Measurements from ENCODE around the gene TM7SF2.

Gene TM7SF2

DNA sequence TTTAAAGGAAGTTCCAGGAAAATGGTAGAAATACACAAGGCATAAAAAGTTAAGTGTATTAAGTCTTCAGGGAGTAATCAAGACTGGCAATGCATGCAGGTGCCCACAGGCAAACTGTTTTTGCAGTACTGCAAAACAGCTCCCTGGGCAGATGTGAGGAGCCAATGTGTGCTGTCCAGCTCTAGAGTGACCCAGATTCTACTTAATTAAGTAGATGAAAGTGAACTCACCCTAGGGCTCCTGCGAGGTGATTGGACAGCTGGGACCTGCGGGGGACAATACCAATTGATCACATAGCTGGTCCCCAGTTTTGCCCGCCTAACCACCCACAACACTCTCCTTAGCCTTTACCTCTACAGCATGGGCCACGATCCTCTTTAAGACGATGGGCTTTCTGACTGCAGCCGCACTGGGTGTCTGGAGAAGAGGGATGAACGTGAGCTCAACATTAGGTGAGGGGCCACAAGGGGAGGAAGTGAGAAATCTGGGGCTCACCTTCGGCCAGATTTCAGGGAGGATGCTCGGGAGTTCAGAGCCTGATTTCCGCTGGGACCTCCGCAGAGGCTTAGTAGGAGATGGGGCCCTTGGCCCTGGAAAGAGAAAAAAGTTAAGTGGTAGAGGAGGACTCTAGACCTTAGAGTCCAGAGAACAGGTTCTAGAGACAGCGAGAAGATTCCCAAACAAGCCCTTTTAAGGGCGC is 28.4 kb upstream of the TM7SF2 start:
- H3K9me3 Mint-ChIP-seq: no peaks in the 10 kb centered on the region
- peaks cover 42% of the 10 kb centered on the region for H3K36me3 Mint-ChIP-seq (ENCODE audit: insufficient read depth)
- no peak for DNase-seq
- H3K4me1 Mint-ChIP-seq (ENCODE audit: low read depth in 2 of 2): peaks cover 14 to 23% of the 10 kb centered on the region in 2 donors
- H3K27ac Mint-ChIP-seq: peak overlapping the region; percentile 98 to 99
- no peak for ATAC-seq (replicated peaks)
- H3K27me3 Mint-ChIP-seq: no peaks in the 10 kb centered on the region
- peak overlapping the region; percentile 92 to 96 for H3K4me3 Mint-ChIP-seq

DNA sequence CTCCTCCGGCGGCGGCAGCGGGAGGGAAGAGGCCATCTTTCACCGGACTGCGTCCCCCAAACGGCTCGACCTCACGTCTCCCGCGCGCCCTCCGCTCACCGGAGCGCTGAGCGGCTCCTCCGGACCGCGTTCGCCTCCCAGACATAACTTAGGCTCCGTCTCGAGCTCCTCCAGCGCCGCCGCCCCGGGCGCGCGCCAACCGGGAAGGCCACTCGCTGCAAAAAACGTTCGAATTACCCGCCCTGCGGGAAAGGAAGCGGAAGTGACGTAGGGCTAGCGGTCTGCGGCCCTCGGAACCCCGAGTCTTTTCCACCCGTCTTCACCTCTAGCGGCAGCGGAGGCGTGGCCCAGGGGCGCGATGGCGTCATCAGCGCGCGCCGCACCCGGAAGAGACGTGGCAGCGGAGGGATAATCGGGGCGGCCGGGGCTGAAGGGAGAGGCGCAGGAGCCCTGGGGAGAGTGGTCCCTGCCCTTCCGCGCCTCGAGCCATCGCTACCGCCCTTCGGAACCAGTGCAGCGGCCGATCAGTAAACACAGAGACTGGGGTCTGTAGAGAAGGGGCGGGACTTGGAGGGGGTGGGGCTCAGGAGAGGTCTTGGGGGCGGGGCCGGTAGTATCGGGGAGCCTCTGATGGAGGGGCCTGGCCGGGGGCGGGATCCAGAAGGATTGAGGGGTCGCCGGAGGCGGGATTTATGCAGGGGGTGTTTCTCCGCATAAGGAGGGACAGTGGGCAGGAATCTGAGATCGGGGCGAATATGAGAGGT is 27.7 kb upstream of the TM7SF2 start, which contains the start of the genes CDCA5 and ZFPL1:
Gene CDCA5, minus strand, starts transcription at position 207 of the 764 bp plus-strand sequence. Its CDS starts 62 bp downstream, at position 145.
Gene ZFPL1, plus strand, starts transcription at position 389 of the 764 bp plus-strand sequence. CDS start 477 bp downstream, outside the sequence.
- Mint-ChIP-seq H3K27ac (peak within 1 kb of the TSS; percentile 98 to 99), H3K4me1 (ENCODE audit: low read depth in 2 of 2) (peaks cover 14 to 23% of the 10 kb centered on the region in 2 donors), H3K27me3 (no peaks in the 10 kb centered on the region), H3K9me3 (no peaks in the 10 kb centered on the region), H3K36me3 (ENCODE audit: insufficient read depth) (peaks cover 45% of the 10 kb centered on the region), H3K4me3 (peak within 1 kb of the TSS; percentile 92 to 96)
- DNase-seq (peak; percentile 96 to 98 (median 97)), ATAC-seq (replicated peaks) (peak; percentile 94)

DNA sequence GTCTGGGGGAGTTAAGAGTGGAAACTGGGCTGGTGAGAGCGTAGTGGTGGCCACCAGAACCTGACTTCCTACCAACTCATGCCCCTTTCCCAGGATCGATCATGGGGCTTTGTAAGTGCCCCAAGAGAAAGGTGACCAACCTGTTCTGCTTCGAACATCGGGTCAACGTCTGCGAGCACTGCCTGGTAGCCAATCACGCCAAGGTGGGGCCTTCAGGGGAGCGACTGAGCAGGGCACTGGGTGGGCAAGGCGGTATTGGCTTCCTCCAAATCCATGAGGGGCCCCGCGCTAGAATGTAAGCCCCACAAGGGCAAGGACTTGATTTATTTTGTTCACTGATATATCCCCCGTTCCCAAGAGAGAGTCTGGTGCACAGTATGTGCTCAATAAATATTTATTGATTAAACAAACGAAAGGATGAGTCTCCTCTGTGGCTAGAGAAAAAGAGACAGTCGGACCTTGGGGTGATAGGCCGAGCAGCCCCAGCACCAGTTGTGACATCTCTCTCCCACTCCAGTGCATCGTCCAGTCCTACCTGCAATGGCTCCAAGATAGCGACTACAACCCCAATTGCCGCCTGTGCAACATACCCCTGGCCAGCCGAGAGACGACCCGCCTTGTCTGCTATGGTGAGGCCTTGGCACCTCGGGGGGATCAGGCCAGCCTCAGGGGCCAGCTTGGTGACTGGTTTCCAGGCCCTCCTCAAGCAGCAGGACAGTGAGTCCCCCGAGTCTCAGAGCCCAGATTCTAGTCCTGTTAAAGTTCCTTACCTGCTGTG is 26.9 kb upstream of the TM7SF2 start:
- Mint-ChIP-seq H3K36me3 (ENCODE audit: insufficient read depth) (peaks cover 45% of the 10 kb centered on the region), H3K27ac (peak overlapping the region; percentile 98 to 99), H3K27me3 (no peaks in the 10 kb centered on the region), H3K9me3 (no peaks in the 10 kb centered on the region), H3K4me3 (peak overlapping the region; percentile 92 to 96), H3K4me1 (ENCODE audit: low read depth in 2 of 2) (peaks cover 14 to 23% of the 10 kb centered on the region in 2 donors)
- no peak for ATAC-seq (replicated peaks)
- no peak for DNase-seq

DNA sequence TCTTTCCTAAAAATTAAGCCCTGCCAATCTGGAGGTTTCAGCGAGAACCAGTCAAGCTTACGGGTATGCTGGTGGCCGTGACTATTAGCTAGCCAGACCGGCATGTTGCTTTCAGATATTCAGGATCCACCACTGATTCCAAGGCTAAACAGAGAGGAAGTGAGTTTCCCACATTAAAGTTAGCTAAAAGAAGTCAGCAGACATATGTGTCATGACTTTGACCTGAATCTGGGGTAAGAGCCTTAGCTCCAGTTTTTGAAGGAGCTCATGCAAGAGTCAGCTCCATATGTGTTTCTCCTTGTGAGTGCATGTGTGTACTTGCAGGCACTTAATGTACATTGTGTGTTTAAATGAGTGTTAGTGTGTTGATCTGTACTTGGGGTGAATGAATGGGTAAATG is 26.2 kb upstream of the TM7SF2 start:
- Mint-ChIP-seq H3K27me3 (no peaks in the 10 kb centered on the region), H3K27ac (peak overlapping the region; percentile 98 to 99), H3K9me3 (no peaks in the 10 kb centered on the region), H3K36me3 (ENCODE audit: insufficient read depth) (peaks cover 48% of the 10 kb centered on the region), H3K4me3 (peak overlapping the region; percentile 92 to 96), H3K4me1 (ENCODE audit: low read depth in 2 of 2) (peaks cover 14 to 23% of the 10 kb centered on the region in 2 donors)
- no peak for ATAC-seq (replicated peaks)
- no peak for DNase-seq

DNA sequence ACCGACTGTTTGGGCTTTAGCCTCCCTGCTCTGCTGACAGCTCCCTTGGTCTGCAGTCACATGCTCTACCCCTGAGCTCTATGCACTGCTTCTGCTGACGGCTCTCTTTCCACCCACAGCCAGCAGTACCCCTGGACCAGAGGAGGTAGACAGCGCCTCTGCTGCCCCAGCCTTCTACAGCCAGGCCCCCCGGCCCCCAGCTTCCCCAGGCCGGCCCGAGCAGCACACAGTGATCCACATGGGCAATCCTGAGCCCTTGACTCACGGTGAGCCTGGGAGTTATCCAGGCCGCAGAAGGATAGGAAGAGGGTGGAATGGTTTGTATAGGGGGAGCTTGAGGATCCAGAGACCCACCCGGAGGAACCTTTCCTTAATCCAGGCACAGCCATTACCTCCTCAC is 24.9 kb upstream of the TM7SF2 start:
- H3K4me1 Mint-ChIP-seq (ENCODE audit: low read depth in 2 of 2): peaks cover 14 to 23% of the 10 kb centered on the region in 2 donors
- H3K36me3 Mint-ChIP-seq (ENCODE audit: insufficient read depth): peaks cover 48% of the 10 kb centered on the region
- no peak overlapping the region for H3K4me3 Mint-ChIP-seq
- DNase-seq (no peak), ATAC-seq (replicated peaks) (no peak)
- H3K27me3 Mint-ChIP-seq: no peaks in the 10 kb centered on the region
- H3K9me3 Mint-ChIP-seq: no peaks in the 10 kb centered on the region
- no peak overlapping the region for H3K27ac Mint-ChIP-seq

DNA sequence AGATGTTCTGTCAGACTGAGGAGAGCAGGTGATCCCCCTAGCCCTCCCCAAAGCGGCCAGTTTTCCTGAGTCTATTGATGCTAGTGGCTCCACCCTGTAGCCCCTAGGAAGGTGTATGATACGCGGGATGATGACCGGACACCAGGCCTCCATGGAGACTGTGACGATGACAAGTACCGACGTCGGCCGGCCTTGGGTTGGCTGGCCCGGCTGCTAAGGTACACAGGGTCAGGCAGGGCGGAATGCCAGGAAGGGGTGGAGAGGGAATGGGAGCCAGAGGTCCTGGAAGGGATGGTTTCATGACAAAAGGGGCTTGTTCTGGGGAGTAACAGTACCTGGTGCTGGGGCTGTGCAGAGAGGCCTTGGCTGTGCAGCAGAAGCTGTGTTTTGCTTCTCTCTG is 24.5 kb upstream of the TM7SF2 start:
- Mint-ChIP-seq H3K27me3 (no peaks in the 10 kb centered on the region), H3K27ac (no peak overlapping the region), H3K4me3 (no peak overlapping the region), H3K36me3 (ENCODE audit: insufficient read depth) (peaks cover 48% of the 10 kb centered on the region), H3K4me1 (ENCODE audit: low read depth in 2 of 2) (peaks cover 14 to 23% of the 10 kb centered on the region in 2 donors), H3K9me3 (no peaks in the 10 kb centered on the region)
- DNase-seq: no peak
- ATAC-seq (replicated peaks): no peak

DNA sequence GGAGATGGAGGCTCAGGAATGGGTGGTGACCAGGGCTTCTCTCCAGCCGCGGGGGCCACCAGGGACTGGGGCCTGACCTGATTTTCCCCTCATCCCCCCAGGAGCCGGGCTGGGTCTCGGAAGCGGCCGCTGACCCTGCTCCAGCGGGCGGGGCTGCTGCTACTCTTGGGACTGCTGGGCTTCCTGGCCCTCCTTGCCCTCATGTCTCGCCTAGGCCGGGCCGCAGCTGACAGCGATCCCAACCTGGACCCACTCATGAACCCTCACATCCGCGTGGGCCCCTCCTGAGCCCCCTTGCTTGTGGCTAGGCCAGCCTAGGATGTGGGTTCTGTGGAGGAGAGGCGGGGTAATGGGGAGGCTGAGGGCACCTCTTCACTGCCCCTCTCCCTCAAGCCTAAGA is 23.8 kb upstream of the TM7SF2 start:
- Mint-ChIP-seq H3K27me3 (no peaks in the 10 kb centered on the region), H3K27ac (peak overlapping the region in 1 of 2 donors; percentile 38), H3K4me1 (ENCODE audit: low read depth in 2 of 2) (peaks cover 14 to 23% of the 10 kb centered on the region in 2 donors), H3K36me3 (ENCODE audit: insufficient read depth) (peaks cover 48% of the 10 kb centered on the region), H3K9me3 (no peaks in the 10 kb centered on the region), H3K4me3 (no peak overlapping the region)
- no peak for ATAC-seq (replicated peaks)
- no peak for DNase-seq

DNA sequence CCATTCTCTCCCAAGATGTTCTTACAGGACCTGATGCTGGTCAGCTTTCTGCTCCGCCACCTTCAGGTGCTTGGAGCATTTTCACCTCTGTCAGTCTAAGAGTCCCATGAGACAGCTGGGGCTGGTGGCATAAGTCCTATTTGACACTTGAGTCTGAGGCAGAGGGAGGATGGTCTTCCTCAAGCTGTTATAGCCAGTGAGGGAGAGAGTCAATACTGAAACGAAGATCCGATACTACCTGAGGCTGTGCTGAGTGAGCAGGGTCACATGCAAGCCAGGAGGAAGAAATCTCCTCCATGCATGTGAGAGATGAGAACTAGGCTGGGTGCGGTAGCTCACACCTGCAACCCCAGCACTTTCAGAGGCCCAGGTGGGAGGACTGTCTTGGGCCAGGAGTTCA is 22.1 kb upstream of the TM7SF2 start:
- H3K4me3 Mint-ChIP-seq: no peak overlapping the region
- no peak overlapping the region for H3K27ac Mint-ChIP-seq
- H3K4me1 Mint-ChIP-seq (ENCODE audit: low read depth in 2 of 2): peaks cover 8 to 9% of the 10 kb centered on the region in 2 donors
- no peaks in the 10 kb centered on the region for H3K9me3 Mint-ChIP-seq
- H3K36me3 Mint-ChIP-seq (ENCODE audit: insufficient read depth): peaks cover 30% of the 10 kb centered on the region
- ATAC-seq (replicated peaks) (no peak), DNase-seq (no peak)
- no peaks in the 10 kb centered on the region for H3K27me3 Mint-ChIP-seq

DNA sequence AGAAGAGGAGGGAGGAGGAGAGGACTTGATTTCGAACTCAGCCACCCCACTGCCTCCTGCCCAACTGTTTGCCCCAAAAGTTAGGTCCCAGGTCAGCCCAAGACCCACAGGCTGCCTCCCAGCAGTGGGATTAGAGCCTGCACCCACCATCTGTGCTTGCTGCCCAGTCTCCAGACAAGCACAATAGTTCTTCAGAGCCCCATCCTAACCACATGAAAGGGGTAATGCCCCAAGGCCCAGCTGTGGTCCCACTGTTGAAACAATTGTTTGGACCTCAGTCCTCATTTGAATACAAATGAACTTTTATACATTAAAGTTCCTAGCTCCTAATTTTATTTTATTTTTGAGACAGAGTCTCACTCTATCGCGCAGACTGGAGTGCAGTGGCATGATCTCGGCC is 21.0 kb upstream of the TM7SF2 start:
- Mint-ChIP-seq H3K4me1 (ENCODE audit: low read depth in 2 of 2) (peaks cover 3 to 4% of the 10 kb centered on the region in 2 donors), H3K27ac (no peak overlapping the region), H3K9me3 (no peaks in the 10 kb centered on the region), H3K4me3 (no peak overlapping the region), H3K36me3 (ENCODE audit: insufficient read depth) (peaks cover 21% of the 10 kb centered on the region), H3K27me3 (no peaks in the 10 kb centered on the region)
- DNase-seq: no peak
- no peak for ATAC-seq (replicated peaks)

DNA sequence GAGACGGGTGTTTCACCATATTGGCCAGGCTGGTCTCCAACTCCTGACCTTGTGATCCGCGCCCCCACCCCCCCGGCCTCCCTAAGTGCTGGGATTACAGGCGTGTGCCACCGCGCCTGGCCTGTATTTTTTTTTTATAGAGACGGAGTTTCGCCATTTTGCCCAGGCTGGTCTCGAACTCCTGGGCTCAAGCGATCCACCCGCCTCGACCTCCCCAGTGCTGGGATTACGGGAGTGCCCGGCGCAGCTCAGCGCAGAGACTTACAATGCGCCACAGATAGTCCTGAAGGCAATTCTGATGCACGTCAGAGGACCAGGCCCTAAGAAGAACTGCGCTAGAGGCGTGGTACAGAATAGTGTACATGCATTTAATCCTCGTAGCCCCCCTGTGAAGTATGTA is 16.2 kb upstream of the TM7SF2 start:
- H3K36me3 Mint-ChIP-seq (ENCODE audit: insufficient read depth): peaks cover 21% of the 10 kb centered on the region
- peaks cover 3 to 16% of the 10 kb centered on the region in 2 donors for H3K4me1 Mint-ChIP-seq (ENCODE audit: low read depth in 2 of 2)
- H3K27me3 Mint-ChIP-seq: no peaks in the 10 kb centered on the region
- peak overlapping the region; percentile 89 to 92 for H3K27ac Mint-ChIP-seq
- ATAC-seq (replicated peaks): no peak
- no peak for DNase-seq
- H3K9me3 Mint-ChIP-seq: no peaks in the 10 kb centered on the region
- H3K4me3 Mint-ChIP-seq: peak overlapping the region; percentile 77 to 85

DNA sequence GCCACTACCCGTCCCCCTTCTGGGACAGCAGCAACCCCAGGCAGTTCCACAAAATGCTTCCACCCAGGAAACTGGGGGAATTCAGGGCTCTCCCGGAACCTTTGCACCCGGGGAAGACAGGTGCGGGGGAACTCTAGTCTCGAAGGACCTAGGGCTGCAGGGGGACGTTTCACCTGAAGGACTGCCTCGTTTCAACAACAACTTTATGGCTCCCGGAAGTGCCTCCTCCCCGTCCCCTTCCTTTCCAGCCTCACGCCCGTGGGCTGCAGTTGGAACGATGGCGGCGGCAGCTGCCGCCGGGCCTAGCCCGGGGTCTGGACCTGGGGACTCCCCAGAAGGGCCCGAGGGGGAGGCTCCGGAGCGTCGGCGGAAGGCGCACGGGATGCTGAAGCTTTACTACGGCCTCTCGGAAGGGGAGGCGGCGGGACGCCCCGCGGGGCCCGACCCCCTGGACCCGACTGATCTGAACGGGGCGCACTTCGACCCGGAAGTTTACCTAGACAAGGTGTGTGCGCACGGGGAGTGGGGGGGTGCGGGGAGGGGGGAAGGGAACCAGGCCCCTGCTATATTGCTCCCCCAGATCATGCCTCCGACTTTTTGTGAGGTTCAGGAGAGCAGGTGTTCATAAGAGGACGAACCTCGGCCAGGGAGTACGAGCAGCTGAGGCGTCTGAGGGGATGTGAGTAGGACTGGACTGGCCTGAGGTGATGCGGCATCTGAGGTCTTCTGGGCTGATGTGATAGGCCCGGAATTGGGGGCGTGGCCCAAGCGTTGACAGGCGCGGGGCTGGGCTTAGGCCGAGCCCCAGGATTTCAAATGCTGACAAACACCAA is 15.5 kb upstream of the TM7SF2 start, which contains the start of gene VPS51:
Gene VPS51, plus strand, starts transcription at position 241 of the 833 bp plus-strand sequence. Its CDS starts 37 bp downstream, at position 278.
- ATAC-seq (replicated peaks) (peak; percentile 90), DNase-seq (peak; percentile 80 to 86 (median 82))
- H3K4me3 Mint-ChIP-seq: peak within 1 kb of the TSS; percentile 77 to 85
- H3K36me3 Mint-ChIP-seq (ENCODE audit: insufficient read depth): peaks cover 21% of the 10 kb centered on the region
- H3K4me1 Mint-ChIP-seq (ENCODE audit: low read depth in 2 of 2): peaks cover 3 to 16% of the 10 kb centered on the region in 2 donors
- H3K27ac Mint-ChIP-seq: peak within 1 kb of the TSS; percentile 89 to 92
- H3K9me3 Mint-ChIP-seq: no peaks in the 10 kb centered on the region
- no peaks in the 10 kb centered on the region for H3K27me3 Mint-ChIP-seq

DNA sequence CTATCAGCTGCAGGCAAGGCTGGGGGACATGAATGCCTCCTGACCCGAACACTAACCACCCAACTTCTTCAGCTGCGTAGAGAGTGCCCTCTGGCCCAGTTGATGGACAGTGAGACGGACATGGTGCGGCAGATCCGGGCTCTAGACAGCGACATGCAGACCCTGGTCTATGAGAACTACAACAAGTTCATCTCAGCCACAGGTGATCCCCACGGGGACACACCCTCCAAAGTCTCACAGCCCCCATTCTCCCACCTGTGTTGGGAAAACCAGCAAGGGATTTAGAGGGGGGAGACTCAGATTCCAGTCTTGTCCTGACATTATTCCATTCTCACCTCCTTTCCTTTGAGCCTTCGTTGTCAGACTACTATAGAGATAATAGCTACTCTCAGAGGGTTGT is 14.7 kb upstream of the TM7SF2 start:
- Mint-ChIP-seq H3K27me3 (no peaks in the 10 kb centered on the region), H3K36me3 (ENCODE audit: insufficient read depth) (peaks cover 21% of the 10 kb centered on the region), H3K9me3 (no peaks in the 10 kb centered on the region), H3K4me3 (peak overlapping the region; percentile 77 to 85), H3K27ac (peak overlapping the region in 1 of 2 donors; percentile 92), H3K4me1 (ENCODE audit: low read depth in 2 of 2) (peaks cover 3 to 16% of the 10 kb centered on the region in 2 donors)
- no peak for DNase-seq
- no peak for ATAC-seq (replicated peaks)
